ENCODE results near the gene PARP6.

The PARP6 gene, protein sequence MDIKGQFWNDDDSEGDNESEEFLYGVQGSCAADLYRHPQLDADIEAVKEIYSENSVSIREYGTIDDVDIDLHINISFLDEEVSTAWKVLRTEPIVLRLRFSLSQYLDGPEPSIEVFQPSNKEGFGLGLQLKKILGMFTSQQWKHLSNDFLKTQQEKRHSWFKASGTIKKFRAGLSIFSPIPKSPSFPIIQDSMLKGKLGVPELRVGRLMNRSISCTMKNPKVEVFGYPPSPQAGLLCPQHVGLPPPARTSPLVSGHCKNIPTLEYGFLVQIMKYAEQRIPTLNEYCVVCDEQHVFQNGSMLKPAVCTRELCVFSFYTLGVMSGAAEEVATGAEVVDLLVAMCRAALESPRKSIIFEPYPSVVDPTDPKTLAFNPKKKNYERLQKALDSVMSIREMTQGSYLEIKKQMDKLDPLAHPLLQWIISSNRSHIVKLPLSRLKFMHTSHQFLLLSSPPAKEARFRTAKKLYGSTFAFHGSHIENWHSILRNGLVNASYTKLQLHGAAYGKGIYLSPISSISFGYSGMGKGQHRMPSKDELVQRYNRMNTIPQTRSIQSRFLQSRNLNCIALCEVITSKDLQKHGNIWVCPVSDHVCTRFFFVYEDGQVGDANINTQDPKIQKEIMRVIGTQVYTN

DNA sequence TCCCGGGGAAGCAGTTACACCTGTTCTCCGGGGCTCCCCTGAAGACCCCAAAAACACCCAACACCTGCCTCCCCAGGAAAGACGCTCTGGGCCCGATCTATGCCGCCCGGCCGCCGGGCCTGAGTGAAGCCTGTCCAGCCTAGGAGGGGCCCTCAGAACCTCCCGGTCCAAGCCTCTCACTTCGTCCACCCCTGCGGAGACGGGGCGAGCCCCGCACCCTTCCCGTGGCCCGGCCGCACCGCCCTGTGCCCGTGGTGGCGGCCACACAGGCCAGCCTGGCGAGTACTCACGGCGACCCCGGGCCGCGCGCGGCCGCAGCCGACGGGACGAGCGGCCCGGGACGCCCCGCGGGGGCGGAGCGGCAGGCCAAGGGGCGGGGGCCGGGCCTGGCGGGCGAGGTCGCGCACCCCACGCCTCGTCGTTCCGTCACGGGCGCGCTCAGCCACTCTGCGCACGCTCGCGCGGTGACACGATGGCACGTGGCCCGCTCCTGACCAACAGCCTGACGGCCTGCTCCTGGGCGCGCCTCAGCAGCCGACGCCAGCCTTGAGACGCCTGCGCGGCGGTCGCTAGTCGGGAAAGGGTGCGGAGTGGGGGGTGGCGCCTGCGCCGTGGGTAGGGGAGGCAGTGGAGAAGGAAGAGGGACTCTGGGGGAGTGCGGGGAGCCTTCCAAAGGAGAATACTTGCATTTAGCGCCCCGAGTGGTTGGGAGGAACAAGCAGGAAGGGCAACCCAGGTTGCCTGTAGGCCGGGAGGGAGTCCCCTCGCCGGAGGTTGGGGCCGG is at the start of gene PARP6:
PARP6 (minus strand) TSS at position 342 of the 784 bp plus-strand sequence. CDS start 5,077 bp downstream, outside the sequence.
- peak; percentile 83 for DNase-seq

DNA sequence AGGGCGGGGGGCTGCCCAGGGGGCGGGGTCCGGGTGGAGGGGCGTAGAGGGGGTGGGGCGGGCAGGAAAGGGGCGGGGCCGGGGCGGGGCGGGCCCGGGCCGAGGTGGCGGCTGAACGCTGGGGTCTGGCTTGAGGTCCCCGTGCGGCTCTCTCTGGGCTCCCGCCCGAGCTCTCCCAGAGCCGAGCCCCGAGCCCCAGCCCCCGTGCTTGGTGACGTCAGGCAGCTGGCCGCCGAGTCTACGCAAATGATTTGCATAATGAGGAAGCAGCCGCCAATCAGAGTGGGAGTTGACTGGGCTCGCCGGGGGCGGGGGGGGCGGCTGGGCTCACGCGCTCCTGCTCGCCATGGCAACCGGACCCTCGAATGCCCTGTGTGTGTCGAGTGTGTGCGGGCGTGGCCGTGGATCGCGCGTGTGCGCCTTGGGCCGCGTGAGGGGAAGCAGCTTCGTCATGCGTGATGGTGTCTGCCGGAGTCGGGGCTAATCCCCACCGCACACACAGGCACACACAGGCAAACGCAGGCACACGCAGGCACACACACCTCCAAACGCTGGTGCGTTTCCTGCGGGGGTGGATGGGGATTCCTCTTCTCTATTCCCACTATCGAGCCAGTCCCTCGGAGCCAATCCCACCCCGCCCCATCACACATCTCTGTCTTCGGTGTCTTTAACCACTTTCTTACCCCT is 47.8 kb upstream of the PARP6 start, which contains the start of gene CELF6:
CELF6 (minus strand) TSS at position 173 of the 687 bp plus-strand sequence. CDS start 283 bp downstream, outside the sequence.
- no peak for DNase-seq

DNA sequence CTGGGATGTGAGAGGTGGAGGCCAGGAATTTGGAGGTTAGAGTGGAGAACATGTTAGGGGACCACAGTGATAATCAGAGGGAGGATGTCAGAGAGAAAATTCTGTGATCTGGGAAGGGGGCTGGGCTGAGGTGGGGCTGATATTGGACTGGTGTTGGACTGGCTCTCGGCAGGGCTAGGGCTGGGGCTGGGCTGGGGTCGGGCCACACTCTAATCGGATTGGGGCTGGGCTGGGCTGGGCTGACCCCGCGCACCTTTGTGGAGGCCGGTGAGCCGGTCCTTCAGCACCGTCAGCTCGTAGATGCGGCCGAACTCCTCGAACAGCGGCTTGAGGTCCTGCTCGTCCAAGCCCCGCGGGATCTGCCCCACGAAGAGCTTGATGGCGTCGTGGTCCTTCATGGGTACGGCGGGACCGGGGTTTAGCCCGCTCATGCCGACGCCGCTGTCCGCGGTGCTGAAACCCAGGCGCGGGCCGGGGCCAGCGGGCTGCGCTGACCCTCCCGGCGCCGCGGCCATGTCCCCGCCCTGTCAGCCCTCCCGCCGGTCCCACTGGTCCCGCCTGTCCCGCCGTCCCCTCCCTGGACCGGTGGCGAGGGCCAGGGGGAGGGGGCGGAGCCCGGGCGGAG is 47.1 kb upstream of the PARP6 start:
- DNase-seq: no peak

DNA sequence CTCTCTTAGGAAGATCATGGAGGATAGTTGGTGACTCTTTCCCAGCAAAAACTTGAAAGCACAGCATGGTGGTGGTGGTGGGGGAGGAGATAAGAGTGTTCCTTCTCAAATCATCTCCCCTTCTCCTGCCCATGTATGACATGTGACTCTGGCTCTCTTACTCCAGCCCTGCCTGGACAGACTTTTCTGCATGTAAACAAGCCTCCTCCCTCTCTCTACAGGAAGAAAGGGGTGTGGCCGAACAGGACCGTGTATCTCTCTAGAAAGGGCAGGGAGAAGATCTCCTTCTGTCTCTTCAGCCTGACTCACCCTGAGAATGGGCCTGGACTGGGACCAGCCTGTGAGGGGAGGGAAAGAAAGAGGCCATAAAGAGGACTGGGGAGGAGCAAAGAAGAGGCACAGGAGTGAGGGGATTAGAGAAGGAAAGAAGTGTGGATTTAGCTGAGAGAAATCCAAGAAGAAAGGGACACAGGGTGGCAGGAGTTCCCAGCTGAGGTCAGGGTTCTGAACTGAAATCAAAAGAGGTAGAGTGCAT is 46.1 kb upstream of the PARP6 start:
- DNase-seq: no peak

DNA sequence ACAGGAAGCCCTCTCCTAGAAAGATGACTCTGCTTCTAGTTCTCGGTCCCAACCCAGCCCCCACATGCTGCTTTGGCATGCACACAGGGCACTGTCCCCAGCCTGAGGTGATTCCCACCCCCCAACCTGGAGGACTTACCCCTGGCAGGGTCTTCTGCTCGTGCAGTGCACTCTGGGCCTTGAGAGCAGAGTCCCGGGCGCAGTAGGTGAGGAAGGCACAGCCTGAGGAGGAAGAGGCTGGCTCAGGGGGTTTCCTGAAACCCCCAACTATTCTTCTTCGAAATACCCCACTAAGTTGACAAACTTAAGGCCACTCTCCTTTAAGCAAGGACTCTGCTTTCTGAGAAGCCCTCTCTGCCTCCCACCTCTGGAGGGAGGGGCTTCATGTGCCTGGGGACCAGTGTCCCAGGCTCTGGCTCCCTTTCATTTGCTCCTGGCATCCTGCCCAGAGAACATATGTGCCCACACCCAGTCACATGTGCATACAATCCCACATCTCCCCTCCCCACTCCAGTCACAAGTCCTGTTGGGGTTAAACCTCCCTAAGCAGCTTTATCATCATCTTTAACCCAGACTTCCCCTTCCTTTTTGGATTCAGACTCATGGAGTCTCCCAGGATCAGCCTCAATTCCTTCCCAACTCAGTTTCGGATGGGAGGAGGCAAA is 43.5 kb upstream of the PARP6 start:
- DNase-seq: no peak

DNA sequence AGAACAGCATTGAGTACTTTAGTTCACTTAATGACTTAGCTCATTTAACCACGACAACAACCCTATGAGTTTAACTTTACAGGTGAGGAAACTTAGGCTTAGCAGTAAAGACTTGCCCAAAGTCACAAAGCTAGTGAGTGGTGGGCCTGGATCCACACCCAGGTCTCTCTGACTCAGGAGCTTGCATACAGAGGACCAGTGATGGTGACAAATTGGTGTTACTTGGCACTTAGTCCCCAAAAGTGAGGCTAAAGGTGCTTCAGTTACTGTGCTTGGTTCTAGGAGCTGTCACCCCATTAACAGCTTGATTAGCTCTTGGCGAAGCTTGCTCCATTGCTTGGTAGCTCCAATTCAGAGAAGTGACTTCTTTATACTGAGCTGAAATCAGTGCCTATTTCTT is 41.5 kb upstream of the PARP6 start:
- DNase-seq: no peak

DNA sequence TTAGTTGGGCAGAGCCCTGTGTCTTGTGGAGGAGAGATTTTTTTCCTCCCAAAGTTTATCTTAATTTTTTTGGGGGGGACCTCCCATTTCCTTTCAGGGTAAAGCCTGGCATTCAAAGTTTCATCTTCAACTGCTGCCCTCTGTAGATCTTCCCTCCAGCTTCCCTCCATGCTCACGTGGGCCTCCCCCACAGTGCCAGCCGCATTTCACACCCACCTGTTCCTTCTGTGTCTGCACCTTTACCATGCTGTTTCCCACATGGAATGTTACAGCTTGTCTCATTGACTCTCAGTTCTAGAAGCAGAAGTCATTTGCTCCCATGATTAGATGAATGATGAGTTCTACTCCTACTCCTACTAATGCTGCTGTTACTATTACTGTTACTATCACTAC is 41.1 kb upstream of the PARP6 start:
- DNase-seq: no peak

DNA sequence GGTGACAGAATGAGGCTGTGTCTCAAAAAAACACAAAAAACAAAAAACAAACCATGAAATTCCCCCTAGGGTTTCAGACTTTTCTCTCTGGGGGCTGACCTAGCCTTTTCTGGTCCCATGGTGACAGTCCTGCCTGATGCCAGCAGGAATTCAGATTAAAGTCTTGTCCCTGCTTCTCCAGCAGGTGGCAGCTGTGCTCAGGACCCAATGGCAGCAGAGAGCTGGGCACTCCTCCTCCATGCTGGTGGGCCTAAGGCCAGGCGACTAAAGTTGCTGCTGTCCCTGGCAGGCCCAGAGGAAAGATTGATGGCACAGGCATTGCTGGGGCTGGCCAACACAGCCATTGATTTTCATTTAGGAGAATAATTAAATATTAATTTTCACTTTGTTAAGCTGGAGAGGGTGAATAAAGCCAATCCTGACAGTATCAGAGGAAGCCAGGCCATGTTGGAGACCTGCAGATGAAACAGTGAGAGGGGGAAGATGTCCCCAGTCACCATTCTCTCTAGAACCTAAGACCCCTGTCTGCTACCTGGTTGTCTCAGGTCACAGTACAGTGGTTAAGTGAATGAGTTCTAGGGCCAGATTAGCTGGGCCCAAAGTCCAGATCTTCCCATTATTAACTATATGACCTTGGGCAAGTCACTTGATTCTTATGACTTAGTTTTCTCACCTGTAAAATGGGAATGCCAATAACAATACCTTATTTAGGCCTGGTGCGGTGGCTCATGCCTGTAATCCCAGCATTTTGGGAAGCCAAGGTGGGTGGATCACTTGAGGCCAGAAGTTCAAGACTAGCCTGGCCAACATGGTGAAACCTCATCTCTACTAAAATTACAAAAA is 40.5 kb upstream of the PARP6 start:
- DNase-seq: peak; percentile 15

DNA sequence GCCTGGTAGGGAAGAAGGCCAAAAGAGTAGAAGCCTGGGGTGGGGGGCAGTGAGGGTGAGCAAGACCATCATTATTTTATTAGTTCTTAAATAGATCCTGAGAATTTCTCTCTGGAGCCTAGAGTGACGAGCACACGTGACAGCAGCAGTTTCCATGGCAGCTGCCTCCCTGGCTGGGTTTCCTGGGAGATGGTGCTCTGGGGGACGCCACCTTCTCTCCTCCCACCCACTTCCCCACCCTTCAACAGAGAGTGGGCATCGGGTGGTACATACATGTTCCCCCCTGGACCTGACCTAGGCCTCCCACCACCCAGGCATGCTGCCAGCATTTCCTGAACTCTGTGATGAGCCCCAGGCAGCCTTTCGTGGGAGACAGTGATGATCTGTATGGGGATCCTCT is 34.7 kb upstream of the PARP6 start:
- no peak for DNase-seq

DNA sequence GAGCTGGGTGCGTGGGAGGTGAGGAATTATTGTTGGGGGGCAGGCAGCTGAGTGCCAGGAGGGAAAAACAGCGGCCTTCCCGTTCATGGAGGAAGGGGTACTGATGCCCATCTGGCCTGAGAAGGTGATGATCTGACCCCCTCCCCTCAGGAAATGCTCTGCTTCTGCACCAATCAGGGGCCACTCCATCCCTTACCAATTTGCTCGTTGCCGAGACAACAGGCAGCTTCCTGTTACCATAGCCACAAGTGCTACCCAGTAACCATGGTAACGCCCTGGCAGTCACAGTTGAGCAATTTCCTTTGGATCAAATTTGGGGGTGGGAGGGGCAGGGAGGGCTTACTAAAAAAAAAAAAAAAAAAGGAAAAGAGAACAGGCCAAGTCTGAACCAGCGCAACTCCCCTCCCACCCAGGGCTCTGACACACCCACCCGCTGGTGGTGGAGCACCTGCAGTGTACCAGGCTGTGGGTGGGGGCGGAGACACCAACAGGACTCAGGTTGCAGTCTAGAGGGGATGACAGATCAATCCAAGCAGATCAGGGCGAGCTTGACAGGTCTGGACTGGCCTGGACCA is 33.9 kb upstream of the PARP6 start:
- DNase-seq: no peak

DNA sequence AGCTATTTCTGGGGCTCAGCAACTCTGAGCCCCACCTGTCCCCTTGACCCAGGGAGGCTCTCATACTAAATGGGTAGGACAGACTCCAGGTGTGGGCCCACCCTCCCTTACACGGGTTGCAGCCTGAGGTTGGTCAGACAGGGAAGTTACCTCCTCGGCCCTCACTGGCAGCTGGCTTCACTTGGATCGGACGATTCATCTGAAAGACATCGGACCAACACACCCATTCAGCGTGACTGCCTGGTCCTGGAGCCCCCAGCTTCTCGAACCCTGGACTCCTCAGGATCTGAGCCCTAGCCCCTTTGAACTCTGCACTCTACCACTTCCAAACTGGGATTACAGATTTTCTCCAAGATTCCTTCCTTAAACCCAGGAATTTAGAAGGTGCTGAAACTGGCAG is 32.2 kb upstream of the PARP6 start:
- DNase-seq: no peak

DNA sequence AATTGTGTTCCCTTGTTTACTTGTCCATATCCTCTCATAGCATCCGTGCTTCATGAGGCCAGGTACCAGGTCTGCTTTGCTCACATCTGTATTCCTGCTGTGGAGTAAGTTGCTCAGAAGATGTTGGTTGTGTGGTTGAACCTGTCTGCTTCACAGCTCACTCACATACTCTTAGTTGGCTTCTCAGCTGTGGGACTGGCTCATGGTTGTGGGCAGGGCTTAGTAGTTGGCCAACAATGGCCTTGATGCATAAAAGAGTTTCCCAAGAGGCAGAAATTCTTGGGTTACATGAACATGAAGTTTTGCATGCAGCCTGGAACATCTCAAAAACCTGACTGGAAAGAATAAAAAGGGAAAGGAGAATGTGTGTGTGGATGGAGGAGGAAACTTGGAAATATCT is 30.6 kb upstream of the PARP6 start:
- DNase-seq: no peak

DNA sequence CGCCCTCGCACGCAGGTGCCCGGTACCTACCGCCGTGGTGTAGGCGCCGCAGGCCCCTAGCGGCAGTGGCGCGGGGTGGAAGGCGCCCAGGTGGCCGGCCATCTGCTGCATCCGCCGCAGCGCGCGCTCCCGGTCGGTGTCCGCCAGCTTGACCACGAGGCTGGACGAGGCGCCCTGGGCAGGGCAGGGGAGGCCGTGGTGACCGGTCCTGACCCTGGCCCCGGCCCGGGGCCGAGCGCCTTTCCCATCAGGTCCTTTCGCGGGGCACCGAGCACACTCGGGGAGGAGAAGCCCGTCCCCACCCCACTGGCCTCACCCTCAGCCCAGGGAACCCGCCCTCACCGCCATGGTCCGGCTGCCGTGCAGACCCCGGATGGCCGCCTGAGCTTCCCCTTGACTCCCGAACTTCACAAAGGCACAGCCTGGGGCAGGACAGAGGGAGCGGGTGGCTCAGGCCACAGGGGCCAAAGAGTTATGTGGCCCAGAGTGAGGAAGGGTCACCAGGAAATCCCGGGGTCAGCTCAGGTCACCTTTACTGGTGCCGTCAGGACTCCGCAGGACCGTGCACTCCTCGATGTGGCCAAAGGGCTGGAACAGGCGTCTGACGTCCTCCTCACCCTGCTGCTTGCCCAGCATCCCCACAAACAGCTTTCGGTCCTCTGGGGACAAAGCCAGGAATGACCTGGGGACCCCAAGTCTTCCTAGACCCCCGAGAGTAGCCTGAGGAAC is 17.4 kb upstream of the PARP6 start:
- no peak for DNase-seq

DNA sequence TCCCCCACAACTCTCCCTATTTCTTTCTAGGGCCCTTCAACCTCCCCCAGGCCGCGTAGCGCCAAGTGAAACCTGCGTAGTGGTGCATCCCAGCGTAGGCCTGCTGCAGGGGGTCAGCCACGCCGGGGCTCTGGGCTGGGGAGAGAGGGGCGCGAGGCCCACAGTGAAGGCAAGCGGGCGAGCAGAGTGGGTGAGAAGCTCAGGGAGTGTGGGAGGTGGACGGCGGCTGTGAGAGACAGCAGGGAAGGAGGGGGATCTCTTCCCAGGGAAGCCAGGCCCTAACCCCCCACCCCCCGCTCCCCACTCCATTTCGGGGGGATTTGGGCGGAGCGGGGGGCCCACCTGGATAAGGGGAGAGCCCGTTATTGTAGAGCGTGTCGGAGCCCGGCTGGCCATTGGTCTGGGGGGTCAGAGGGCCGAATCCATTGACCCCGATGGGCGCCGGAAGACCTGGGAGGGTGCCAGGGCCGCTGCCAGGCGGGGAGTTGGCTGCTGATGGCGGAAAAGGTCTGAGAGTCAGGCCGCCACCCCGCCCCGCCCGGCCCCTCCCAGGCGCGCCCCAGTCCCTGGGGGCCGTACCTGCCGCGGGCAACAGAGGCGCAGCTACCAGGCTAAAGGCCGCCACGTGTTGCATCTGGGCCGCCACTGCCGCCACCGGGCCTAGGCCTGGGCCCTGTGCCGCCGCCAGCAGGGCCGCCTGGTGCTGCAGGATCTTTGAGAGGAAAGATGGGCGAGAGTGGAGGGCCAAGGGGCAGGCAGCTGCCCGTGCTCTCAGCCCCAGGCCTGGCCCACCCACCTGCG is 16.6 kb upstream of the PARP6 start:
- no peak for DNase-seq

DNA sequence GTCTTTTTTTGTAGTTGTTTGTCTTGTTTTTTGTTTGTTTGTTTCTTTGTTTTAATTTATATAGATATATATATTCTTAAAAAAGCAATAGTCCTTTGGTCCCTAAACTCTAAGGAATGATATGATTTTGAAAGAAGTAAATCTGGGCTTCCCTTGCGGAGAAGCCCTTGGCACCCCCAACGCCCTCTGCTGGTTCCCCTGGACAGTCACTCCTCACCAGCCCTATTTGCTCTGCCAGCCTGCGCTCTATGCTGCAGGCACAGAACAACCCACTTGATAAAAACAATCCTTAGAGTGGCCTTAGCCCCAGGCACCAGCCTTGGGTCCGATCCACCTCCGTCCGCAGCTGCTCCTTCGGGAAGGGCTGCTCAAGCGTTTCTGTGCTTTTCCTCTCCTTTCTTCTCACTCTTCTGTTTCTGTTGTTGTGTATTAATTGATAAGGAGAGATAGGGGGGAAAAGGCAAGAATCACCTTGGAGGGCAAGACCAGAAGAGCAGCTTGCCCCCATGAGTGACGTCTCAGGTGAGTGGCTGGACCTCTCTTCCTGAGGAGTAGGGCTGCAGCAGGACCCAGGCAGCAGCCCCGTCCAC is 13.7 kb upstream of the PARP6 start:
- DNase-seq: no peak

DNA sequence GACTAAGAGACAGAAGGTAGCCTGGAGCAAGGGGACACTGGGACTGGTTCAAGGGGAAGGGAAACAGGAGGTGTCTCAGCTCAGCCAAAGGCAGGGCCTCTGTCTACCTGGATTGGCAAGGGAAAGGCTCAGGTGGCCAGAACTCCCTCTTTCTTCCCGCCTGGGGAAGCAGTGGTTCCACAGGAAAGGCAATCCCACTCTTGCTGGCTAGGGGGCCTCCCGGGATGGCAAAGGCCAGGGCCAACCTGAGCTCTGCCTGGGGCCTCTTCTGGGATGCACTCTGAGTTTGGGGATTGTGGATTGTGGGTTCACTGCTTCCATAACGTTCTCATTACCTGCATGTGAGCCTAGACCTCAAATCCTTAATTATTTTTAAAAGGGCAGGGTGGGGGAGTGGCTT is 13.0 kb upstream of the PARP6 start:
- no peak for DNase-seq

DNA sequence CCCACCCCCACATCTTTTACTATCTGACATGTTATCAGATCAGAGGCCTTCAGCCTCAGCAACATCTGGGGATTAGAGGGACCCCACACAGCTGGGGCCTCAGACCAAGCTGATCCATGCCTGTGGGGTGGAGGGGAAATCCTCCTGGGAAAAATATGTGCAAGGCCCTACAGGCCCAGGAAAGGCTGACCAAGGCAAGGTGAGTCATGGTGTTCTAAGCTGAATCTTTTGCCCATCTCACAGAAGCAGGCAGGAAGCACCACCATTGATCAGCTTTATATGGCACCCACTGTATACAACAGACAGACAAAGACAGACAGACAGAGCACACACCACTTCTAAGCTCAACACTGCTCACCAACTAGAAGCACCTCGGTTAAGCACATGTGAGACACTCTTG is 12.4 kb upstream of the PARP6 start:
- no peak for DNase-seq

DNA sequence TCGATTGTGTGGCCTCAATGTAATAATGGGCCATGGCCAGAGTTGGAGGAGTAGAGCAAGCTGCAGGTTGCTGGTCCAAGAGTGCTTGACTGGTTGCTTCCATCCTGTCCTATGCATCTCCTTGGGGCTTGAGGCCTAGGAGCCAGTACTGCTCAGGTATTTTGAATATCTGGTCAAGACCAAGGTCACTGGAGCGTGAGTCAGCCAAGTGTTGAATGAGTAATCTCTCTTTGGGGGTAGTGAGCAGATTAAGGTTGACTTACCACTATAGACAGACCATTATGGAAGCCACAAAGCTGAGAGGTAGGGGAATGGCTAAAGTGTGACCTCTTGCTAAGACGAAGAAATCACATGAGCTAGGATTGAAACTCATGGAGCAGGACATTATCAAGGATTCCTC is 9.4 kb upstream of the PARP6 start:
- DNase-seq: no peak
